Measurements from ENCODE around the gene ACADSB.

Gene ACADSB

DNA sequence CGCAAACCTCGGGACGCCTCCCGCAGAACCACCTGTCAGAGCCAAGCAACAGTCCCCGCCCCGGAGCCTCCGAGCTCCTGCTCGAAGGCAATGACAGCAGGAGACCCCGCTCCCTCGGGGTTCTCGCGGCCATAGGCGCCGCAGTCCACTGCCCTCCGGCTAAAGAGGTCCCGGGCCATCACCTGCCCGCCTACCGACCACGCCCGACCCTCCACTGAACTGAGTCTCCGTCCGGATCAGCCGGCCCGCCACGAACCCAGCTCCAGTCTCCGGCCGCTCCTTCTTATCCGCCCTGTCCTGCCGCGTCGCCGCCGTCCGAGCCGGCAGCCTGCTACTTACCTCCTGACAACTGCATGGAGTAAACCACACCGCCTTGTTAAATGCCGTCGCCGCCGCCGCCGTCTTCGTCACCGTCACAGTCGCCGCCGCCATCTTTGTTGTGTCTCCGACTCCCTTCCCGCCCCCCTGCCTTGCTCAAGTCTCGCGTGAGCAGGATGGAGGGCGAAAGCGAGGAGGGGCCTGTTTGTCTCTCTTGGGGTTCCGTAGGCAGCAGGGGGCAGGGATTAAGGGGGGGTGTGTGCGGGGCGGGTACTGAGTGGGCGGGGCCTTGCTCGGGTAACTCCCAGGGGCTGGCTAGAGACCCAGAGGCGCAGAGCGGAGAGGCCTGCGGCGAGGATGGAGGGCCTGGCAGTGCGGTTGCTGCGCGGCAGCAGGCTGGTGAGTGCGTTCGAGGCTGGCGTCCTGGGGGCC lies at the start of gene ACADSB, which contains the start of gene IKZF5:
TSS of gene ACADSB (plus strand) at position 652 of the 750 bp plus-strand sequence. CDS start at position 676, 24 bp downstream.
TSS of gene IKZF5 (minus strand) at position 441 of the 750 bp plus-strand sequence. CDS start 10,170 bp downstream, outside the sequence.
- peak; percentile 93 for DNase-seq

DNA sequence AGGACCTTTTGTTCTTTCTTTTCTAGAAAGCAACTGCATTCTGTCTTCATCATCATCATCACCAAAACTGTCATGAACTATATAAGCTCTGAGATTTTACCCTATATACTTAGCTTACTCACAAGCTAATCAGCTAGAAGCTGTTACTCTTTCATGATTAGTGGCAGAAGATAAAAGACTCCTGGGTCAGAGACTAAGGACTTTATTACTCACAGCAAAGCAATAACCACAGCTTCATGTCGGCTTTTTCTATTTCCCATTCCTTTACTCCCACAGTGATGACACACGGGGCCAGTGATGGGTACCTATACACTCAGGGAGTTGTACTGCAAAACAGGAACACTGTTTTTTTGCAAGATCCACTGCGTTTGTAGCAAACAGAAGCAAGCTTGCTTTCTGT lies 46.4 kb upstream of the ACADSB start:
- DNase-seq: no peak

DNA sequence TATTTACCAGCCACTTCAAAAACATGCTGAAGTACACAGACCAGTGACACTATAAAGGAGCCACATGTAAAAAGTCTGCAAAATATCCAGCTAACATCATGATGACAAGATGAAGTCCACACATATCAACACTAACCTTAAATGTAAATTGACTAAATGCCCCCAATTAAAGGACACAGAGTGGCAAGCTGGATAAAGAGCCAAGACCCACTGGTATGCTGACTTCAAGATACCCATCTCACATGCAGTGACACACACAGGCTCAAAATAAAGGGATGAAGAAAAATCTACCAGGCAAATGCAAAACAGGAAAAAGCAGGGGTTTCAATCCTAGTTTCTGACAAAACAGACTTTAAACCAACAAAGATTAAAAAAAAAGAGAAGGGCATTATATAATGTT lies 41.9 kb upstream of the ACADSB start:
- DNase-seq: no peak

DNA sequence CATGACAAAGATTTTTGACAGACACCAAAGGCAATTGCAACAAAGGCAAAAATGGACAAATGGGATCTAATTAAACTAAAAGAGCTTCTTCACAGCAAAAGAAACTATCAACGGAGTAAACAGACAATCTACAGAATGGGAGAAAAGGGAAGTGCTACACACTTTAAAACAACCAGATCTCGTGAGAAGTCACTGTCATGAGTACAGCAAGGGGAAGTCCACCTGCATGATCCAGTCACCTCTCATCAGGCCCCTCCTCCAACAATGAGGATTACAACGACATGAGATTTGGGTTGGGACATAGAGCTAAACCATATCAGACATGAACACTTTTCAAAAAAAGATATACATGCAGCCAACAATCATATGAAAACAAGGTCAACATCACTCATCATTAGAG lies 40.1 kb upstream of the ACADSB start:
- DNase-seq: no peak

DNA sequence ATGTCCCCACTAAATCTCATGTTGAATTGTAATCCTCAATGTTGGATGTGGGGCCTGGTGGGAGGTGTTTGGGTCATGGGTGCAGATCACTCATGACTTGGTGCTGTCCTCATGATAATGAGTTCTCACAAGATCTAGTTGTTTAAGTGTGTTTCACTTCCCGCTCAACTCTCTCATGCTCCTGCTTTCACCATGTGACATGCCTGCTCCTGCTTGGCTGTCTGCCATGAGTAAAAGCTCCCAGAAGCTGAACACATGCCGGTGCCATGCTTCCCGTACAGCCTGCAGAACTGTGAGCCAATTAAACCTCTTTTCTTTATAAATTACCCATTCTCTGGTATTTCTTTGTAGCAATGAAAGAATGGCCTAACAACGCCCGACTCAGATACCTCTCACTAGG lies 34.8 kb upstream of the ACADSB start:
- DNase-seq: no peak

DNA sequence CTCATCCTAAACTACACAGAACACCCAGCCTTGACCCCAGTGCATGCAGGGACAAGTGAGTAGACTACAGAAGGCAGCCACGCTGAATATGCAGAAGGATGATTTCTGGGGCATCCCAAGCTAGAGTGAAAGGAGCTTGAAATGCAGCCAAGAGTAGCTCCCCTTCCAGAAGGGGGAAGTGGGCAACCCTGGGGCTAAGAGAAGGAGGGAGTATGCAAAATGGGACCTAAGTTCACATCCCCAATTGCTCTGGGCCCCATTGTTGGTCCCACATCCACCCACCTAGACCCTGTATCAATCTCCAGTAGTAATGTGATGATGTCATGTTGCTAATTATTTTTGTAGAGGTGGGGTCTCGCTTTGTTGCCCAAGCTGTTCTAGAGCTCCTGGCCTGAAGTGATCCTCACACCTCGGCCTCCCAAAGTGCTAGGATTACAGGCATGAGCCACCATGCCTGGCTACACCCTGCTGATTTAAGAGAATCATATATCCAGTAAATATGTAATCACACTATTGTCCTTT lies 34.2 kb upstream of the ACADSB start:
- no peak for DNase-seq

DNA sequence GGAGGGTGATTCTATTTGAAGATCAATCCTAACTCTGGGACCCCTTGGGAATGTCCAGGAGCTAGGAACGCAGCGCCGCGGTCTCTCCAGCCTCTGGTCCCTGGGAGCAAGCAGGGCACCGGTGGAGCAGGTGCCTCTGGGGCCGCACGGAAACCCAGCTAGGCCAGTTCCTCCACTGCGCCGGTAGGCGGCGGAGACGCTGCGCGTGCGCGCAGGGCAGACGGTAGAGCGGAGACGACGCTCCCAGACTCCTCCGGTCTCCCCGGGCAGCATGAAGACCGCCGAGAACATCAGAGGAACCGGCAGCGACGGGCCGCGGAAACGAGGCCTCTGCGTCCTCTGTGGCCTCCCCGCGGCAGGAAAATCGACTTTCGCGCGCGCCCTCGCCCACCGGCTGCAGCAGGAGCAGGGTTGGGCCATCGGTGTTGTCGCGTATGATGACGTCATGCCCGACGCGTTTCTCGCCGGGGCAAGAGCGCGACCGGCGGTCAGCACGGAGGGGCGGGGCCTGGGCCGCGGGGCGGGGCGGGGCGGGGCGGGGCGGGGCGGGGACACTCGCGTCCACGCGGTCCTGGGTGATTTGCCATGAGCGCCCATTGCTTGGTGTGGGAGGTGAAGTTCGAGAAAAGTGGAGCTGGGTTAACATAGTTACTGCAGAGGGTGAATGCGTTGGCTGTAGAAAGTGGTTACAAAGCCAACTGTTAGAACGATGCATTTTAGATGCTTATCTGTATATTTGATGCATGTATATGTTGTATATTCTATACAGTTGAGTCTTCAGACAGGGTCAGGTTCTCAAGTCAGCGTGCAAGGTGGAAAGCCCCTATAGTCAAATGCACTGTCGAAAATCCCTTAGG lies 28.4 kb upstream of the ACADSB start, which contains the start of gene PSTK:
TSS of gene PSTK (plus strand) at position 193 of the 857 bp plus-strand sequence. CDS start at position 272, 79 bp downstream.
- peak; percentile 88 for DNase-seq

DNA sequence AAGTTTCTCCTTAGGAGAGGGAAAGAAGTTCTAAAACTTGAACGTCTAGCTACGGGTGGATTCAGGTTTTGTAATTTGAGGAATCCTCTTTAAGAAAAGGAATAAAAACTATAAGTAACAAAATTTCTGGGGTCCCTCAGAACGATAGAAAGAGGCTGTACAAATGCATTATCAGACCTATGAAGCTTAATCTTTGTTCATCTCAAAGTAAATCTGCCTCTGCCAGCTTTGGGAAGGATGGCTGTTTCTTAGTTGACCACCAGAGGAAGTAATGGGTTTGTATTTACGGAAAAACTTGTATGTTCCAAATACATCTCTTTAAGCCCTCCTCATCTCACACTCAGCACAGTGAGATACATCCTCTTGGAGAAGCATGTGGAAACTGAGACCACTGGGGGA lies 27.7 kb upstream of the ACADSB start:
- DNase-seq: peak; percentile 27

DNA sequence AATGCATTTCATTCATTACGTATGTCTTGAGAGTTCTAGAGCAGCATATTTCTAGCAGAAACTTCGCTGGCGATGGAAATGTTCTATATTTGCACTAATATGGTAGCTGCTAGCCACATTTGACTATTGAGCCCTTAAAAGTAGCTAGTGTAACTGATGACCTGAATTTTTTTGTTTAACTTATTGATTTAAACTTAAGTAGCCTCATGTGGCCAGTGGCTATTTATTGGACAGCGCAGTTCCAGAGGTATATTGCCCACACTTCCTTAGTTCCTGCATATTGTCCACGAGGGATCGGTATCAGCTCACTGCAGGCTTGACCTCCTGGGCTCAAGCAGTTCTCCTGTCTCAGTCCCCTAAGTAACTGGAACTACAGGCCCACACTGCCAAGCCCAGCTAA lies 24.9 kb upstream of the ACADSB start:
- no peak for DNase-seq

DNA sequence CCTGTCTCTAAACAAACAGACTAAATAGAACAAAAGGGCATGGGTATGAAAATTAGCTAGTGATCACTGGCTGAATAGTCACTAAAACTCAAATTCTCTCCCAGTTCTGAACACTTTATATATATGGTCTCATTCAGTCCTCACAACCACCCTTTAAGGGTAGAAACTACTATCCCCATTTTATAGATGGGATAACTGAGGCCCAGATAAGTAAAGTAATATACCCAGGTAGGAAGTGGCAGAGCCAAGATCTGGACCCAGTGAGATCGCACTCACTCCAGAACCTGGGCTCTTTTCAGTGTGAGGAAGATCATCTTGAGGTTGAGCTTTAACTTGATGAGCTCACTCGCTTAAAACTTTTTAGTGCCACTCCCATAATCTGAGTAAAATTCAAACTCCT lies 24.1 kb upstream of the ACADSB start:
- DNase-seq: no peak

DNA sequence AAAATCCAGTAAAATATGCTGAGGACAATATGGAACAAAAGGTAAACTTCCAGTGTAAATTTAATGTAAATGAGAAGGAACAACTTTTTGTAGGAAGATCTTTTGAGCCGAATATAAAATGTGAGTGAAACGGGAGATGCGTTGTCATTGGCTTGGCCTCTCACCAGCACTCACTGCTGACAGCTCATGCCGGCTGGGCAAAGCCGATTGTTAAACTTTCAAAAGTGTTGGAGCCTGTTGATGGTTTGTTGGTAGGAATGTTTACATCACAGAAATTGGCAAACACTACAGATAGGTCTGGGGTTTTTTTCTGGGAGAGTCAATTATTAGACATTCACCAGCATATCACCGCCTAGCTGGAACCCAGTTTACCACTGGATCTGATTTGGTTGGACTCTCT lies 22.5 kb upstream of the ACADSB start:
- no peak for DNase-seq

DNA sequence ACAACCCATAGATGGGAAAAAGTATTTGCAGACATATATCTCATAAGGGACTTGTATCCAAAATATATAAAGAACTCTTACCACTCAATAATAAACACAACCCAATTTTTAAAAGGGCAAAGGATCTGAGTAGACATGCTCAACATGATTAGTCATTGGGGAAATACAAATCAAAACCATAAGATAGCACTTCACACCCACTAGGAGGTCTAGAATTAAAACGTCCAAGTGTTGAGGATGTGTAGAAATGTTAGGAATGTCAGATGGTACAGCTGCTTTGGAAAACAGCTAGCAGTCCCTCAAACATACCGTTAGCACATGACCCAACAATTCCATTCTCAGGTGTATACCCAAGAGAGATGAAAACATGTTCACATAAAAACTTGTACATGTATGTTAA lies 20.3 kb upstream of the ACADSB start:
- no peak for DNase-seq

DNA sequence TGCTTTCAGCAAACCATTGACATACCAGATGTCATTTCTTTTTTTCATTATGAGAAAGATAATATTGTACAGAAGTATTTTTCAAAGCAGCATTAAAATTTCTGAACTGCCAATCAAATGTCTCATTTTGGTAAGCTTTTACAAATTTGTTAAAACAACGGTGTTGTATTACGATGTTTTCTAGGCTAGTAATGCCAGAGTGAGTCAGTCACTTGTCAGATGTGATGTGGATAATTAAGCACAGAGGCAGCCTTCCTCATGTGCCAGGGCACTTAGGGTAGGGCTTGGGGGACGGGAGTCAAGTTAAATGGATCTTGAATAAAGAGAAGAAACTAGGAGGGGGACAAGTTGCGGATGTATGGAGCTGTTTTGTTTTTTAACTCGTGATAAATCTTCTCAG lies 18.5 kb upstream of the ACADSB start:
- no peak for DNase-seq

DNA sequence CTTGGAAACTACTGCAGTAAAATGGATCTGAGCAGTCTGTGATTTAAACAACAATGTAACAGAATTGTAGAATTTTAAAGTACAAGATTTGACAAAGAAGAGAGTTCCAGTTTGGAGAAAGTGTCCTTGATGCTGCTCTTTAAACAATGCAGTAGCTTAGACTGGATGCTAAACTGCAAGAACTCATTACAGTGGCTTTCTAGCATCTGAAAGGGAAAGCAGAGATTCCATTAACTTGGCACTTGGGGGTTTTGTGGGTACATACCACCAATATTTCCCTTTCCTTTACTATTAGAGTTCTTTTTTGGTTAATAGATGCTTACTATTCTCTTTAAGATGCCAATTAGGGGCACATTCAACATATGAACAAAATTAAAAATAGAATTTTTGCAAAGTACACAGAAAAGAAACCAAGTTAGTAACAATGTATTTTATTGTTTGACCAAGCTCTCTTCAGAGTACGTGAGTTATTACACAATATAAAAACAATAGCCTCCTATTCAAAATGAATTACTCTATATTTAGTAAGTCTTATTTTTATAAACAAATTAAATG lies 16.7 kb upstream of the ACADSB start:
- no peak for DNase-seq

DNA sequence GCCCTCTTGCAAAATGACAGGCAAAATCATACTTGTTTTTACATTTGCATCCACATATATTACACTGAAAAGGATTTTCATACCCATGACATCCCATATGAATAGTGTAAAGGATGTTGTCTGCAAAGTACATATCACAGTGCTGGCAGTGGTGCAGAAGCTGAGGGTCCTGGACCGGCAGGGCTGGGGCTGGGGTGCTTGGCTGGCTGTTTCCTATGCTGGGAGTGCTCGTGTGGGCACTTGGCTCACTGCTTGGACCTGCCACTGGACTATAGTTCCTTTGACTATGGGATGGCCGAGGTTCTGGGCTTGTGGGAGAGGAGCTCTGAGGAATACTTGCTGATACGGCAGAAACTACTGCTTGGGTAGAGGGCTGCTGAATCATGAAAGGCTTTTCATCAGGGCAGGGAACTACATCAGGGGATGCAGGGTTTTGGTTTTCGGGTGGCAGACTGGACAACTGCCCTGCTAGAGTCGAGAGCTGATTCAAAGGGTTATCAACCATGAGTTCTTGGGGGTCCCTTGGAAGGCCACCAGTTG lies 14.9 kb upstream of the ACADSB start:
- DNase-seq: no peak

DNA sequence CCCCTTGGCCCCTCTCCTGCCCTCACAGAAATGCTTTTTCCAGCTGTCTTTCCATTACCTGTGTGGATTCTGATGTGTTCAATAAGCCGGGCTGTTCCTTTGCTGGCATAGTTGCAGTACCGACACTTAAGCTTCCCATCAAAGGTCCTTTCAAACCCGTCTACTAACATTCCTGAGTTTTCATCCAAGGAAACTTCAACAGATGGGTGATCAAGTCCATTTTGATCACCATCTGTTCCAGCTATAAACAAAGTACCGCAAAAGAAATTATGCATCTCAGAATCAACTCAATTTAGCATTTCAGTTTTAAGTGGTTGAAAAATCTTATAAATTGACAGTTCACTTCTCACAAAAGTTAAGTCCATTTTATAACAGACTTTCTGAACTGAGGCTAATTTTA lies 12.9 kb upstream of the ACADSB start:
- DNase-seq: no peak

DNA sequence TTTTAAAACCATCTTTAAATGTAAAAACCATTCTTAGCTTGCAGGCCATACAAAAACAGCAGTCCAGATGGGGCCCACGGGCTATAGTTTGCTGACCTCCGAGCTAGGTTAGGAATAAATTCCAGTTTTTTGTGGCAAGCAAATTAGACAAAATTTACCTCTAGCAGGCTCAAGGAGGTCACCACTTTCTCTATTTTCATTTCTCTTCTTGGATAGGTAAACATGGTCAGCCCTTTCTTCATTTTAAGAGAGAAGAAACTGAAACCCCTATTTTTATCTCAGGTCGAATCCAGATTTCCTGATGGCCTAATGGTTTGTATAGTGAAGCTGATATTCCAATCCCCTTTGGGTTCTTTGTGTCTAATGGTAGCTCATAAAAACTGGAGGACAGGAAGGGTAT lies 10.9 kb upstream of the ACADSB start:
- DNase-seq: no peak

DNA sequence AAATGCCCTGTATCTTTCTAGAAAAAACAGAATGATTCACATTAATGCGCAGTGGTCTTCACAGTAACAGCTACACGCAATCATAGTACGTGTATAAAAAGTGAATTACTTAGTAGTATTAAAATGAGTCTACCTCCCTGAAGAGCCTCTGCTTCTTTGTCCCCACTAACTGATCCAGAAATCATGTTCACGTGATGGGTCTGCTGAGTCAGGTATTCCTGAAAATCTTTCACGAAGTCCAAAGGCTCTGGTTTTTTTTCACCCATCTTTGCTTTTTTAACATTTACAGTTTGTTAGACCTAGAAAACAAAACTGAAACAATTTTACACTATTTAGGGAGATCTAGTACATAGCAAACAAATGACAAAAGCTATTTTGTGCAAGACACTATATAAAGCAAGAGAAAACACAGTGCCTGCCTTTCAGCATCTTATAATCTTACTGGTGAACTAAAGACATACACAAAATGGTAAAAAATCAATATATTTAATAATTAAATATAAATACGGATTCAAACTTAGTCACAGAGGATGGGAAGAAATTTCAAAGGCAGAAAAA lies 10.4 kb upstream of the ACADSB start:
- DNase-seq: no peak

DNA sequence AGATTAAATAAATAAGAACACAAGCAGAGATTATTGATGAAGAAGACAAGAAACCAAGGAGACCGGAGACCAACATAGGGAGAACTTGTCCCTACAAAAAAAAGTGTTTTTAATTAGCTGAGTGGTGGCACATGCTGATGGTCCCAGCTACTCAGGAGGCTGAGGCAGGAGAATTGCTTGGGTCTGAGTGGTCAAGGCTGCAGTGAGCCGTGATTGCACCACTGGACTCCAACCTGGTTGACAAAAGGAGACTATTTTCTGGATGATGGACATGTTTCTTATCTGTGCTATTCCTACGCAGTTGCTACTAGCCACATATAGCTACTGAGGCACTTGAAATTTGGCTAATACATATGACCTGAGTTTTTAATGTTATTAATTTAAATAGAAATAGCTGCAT lies 9.9 kb upstream of the ACADSB start:
- DNase-seq: no peak

DNA sequence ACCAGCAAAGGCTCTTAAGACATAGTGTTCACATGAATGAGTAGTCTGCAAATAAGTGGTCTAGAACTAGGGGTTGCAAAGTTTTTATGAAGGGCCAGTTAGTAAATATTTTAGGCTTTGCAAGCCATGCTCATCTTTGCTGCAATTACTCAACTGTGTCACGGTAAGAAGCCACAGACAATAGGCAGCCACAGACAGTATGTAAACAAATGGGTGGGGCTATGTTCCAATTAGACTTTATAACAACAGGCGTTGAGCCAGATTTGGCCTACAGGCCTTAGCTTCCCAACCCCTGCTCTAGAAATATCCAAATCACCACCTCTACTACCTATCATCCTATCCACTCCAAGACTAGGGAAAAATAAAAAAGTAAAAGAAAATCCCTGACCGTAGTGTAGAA lies 9.5 kb upstream of the ACADSB start:
- no peak for DNase-seq

DNA sequence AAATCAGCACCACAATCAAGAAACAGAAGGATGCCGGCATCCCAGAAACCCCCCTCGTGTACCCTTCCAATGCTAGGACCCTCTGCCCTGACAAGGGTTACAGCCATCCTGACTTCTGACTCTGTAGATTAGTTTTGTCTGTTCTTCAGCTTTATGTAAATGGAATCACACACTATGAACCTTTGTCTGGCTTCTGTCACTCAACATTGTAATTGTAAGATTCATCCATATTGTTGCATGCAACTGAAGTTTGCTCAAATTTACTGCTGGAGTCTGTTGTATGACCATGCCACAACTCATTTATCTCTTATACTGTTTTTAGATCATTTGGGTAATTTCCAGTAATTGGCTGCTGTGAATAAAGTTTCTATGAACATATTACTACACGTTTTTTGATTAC lies 8.7 kb upstream of the ACADSB start:
- DNase-seq: no peak

DNA sequence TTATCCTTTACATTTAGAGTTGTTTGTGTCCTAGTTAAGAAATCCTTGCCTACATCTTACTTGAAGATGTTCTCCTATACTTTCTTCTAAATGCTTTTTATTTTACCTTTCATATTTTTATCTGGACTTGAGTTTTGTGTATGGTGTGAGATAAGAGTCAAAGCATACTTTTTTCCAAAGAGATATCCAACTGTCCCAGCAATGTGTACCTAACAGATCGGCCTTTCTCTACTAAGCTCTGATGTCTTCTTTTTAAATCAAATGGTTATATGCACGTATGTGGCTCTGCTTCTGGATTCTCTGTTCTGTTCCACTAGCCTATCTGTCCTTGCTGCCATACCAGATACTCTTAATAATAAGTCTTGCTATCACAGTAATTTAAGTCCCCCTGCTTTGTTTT lies 7.4 kb upstream of the ACADSB start:
- DNase-seq: no peak

DNA sequence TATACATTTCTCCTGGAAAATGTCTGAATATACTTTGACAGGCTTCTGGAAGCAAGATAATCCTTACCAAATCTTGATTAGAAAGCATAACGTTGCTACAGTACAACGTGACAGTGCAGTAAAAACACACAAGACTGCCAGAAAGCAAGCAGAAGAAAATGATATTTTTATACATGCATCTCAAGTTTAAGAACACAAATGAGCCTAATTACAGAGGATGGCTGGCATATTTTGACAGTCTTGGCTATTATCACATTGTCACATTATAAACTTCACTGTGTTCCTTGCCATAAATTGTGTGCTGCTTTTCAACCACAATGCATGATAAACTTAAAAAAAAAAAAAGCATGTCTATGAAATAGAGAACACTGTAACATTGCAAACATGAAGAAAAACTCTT lies 4.5 kb upstream of the ACADSB start:
- no peak for DNase-seq
